ENCODE results near the gene CDC34. TPM values are rescaled to one million over a fixed set of nuclear protein-coding genes. Genes with fewer than 3 reads are reported as not detected.

Gene CDC34
- total RNA-seq, 4 donors from 2014 or later = 48.3 to 90.3 (median 72.9) TPM

DNA sequence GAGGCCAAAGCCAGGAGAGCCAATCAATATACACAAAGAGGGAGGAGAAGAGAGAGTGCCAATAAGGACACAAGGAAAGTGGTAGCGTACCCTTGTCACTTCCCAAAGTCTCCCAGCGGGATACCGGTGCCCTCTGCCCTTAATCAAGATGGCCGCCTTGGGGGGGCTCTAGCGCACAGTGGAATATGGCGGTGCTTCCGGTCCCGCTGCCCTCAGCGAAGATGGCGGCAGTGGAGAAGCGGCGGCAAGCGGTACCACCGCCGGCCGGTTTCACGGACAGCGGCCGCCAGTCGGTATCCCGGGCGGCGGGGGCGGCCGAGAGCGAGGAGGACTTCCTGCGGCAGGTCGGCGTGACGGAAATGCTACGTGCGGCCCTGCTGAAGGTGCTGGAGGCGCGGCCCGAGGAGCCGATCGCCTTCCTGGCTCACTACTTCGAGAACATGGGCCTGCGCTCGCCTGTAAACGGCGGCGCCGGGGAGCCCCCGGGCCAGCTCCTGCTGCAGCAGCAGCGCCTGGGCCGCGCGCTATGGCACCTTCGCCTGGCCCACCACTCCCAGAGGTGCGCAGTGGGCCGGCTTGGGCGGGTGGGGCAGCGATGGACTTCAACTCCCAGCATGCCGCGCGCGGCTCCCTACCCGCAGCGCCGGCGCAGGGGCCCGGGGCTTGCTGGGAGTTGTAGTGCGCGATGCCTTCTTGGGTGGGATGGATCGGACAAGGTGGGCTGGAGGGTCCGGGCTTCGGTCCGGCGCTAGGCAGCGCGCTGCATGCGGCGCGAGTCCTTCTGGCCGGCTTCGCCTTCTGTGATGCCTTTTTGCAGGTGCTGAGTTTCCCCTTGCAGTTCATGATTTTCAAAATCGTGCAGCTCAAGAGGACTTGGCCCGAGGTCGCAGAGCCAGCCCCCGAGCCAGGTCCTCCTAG is 24.0 kb upstream of the CDC34 start, which contains the start of gene TPGS1:
TPGS1 (plus strand) TSS at position 212 of the 918 bp plus-strand sequence; CDS start at position 222, 10 bp downstream.
- Histone ChIP-seq H3K36me3 (no peaks in the 10 kb centered on the region), H3K4me3 (peak within 1 kb of the TSS; percentile 100), H3K27ac (peak within 1 kb of the TSS; percentile 94), H3K9me3 (no peaks in the 10 kb centered on the region), H3K4me1 (peaks cover 39% of the 10 kb centered on the region), H3K27me3 (no peaks in the 10 kb centered on the region)
- TF ChIP-seq, protein P1, sequence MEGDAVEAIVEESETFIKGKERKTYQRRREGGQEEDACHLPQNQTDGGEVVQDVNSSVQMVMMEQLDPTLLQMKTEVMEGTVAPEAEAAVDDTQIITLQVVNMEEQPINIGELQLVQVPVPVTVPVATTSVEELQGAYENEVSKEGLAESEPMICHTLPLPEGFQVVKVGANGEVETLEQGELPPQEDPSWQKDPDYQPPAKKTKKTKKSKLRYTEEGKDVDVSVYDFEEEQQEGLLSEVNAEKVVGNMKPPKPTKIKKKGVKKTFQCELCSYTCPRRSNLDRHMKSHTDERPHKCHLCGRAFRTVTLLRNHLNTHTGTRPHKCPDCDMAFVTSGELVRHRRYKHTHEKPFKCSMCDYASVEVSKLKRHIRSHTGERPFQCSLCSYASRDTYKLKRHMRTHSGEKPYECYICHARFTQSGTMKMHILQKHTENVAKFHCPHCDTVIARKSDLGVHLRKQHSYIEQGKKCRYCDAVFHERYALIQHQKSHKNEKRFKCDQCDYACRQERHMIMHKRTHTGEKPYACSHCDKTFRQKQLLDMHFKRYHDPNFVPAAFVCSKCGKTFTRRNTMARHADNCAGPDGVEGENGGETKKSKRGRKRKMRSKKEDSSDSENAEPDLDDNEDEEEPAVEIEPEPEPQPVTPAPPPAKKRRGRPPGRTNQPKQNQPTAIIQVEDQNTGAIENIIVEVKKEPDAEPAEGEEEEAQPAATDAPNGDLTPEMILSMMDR (IDR thresholded peaks at IDR 0.05) = no peak
- TF ChIP-seq POLR2AphosphoS5 (IDR thresholded peaks at IDR 0.05) (no peak), POLR2A (IDR thresholded peaks at IDR 0.05) (peak in 1 of 2 donors; percentile 21), EP300 (IDR thresholded peaks at IDR 0.05) (no peak)
- WGBS = 5% methylated on average over 32 of the region's 81 CpGs
- no peak for DNase-seq (ENCODE audit: low spot score in 2 of 2)

DNA sequence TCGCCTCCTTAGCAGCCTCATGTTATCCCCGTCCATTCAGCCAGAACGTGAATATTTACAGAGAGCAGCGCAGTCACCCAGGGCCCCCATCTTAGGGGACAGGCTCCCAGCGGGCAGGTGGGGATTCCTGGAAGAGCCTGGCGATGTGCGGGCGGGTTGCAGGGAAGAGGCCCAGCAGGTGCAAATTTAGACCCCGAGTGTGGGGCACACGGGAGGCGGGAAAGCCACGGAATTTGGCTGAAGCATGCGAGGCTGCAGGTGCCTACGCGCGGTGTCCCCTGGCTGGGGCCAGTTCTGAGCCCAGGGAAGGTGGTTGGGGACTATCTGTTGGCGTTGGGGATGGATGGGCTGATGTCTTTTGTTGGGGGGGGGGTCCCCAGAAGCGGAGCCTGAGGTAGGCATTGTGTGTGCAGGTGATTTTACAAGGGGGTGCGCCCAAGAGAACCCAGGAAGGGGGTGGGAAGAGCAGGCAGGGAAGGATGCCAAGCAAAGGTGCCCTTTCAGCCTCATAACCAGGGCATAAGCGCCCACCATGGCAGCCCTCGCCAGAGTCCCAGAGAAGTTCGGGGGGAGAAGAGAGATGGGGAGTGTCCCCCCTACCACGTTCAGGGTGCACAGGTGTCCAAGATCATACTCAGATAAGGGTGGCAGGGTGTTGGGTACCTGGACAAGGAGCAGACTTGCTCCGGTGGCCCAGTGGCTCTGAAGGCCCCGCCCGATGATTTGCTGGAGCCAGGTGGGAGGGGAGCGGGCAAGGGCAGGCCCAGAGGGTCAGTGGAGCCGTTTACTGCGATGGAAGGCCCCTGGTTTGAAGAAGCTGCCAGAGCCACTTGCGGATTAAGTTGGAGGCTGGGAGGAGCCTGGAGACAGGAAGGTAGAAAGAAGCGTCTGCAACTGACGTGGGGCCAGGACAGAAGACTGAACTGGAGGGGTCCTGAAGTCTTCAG is 23.1 kb upstream of the CDC34 start:
- peaks cover 39% of the 10 kb centered on the region for H3K4me1 ChIP-seq
- WGBS = 63% methylated on average over 29 of the region's 32 CpGs
- no peaks in the 10 kb centered on the region for H3K27me3 ChIP-seq
- H3K36me3 ChIP-seq = no peaks in the 10 kb centered on the region
- H3K4me3 ChIP-seq = peak overlapping the region; percentile 100
- no peak for DNase-seq (ENCODE audit: low spot score in 2 of 2)
- H3K9me3 ChIP-seq = no peaks in the 10 kb centered on the region
- TF ChIP-seq POLR2A (IDR thresholded peaks at IDR 0.05) (no peak), EP300 (IDR thresholded peaks at IDR 0.05) (no peak), POLR2AphosphoS5 (IDR thresholded peaks at IDR 0.05) (no peak)
- TF ChIP-seq, protein P1 (IDR thresholded peaks at IDR 0.05) = no peak
- no peak overlapping the region for H3K27ac ChIP-seq

DNA sequence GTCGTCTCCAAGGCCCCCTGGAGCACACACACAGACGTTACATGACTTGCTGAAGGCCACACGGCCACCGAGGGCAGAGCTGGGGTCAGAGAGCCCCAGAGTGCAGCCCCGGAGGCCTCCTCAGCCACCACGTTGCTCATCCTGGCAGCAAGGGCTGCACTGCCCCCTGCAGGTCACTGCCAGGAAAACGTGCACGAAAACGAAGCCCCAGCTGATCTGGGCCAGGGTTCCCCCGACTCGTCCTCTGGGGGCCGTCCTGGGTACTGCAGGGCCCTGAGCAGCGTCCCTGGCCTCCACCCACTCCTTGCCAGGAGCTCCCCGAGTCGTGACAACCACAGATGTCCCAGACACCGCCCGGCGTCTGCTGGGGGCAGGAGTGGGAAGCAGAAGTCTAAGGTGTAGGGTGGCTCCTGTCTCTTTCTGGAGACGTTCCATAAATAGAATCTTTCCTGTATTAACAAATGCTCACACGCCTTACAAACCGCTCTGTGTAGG is 20.9 kb upstream of the CDC34 start:
- H3K9me3 ChIP-seq = no peaks in the 10 kb centered on the region
- TF ChIP-seq, protein P1 (IDR thresholded peaks at IDR 0.05) = peak; percentile 76 to 97
- TF ChIP-seq POLR2A (IDR thresholded peaks at IDR 0.05) (no peak), EP300 (IDR thresholded peaks at IDR 0.05) (no peak), POLR2AphosphoS5 (IDR thresholded peaks at IDR 0.05) (no peak)
- H3K27ac ChIP-seq = peak overlapping the region; percentile 55
- H3K36me3 ChIP-seq = no peaks in the 10 kb centered on the region
- no peaks in the 10 kb centered on the region for H3K27me3 ChIP-seq
- 28% methylated on average over 6 of the region's 21 CpGs for WGBS
- peak overlapping the region; percentile 33 for H3K4me3 ChIP-seq
- peaks cover 39% of the 10 kb centered on the region for H3K4me1 ChIP-seq
- peak in 1 of 2 donors; percentile 87 for DNase-seq (ENCODE audit: low spot score in 2 of 2)

DNA sequence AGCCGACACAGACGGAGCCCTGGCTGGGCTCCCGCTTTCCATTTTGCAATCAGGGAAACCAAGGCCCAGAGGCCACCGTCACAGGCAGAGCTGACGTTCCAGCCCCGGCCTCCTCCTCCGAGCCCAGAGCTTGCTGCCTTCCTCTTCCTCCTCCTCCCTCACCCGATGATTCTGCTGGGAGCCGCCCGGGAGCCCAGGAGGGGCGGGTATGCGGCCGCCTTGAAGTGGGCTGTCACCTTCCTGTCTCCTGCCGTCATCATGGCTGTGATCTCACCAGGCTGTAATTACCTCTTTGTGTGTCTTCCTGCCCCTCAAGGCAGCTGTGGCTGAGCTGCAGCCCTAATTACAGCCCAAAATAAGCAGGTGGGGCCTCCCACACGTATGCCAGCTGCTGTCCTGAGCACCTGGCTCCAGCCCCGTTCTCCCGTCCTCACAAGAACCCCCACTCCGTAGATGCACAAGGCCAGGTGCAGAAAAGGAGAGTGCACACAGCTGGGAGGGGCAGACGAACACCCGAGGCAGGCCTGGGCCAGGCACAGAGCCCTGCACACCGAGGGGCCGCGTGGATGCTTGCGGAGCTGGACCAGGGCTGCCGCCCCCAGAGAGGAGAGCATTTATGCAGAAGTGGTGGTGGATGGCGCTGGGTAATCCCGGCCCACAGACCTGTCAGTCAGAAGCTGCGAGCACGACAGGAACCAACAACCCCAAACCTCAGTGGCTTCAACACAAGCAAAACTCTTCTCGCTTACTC is 20.3 kb upstream of the CDC34 start:
- 39% methylated on average over 23 of the region's 30 CpGs for WGBS
- Histone ChIP-seq H3K4me1 (peaks cover 36% of the 10 kb centered on the region), H3K27ac (peak overlapping the region; percentile 55), H3K4me3 (peak overlapping the region; percentile 33), H3K9me3 (no peaks in the 10 kb centered on the region), H3K27me3 (no peaks in the 10 kb centered on the region), H3K36me3 (no peaks in the 10 kb centered on the region)
- TF ChIP-seq, protein P1 (IDR thresholded peaks at IDR 0.05) = no peak
- TF ChIP-seq EP300 (IDR thresholded peaks at IDR 0.05) = no peak
- TF ChIP-seq POLR2AphosphoS5 (IDR thresholded peaks at IDR 0.05) = no peak
- no peak for TF ChIP-seq POLR2A (IDR thresholded peaks at IDR 0.05)
- DNase-seq (ENCODE audit: low spot score in 2 of 2) = no peak
